Breast epithelium (tissue), 3 donors: ENCODE data around the gene ZMYND8.

Experiments used
- POLR2A ChIP-seq: fragments of 450-650 bp; IDR thresholded peaks from one replicate; pipeline ENCODE4 v1.6.1; 2016; ENCODE audit warnings: antibody characterized with exemption, mild to moderate bottlenecking, moderate library complexity
- POLR2AphosphoS5 ChIP-seq, 3 donors: sonication (generic); formaldehyde crosslinking; IDR thresholded peaks; one replicate each; pipeline ENCODE4 v1.6.1; 2017; ENCODE audit warnings: antibody characterized with exemption in 3 of 3
- TF ChIP-seq, protein P1 (sequence below), 3 donors: fragments of 450-650 bp; IDR thresholded peaks; one replicate each; pipeline ENCODE4 v1.5.1; 2016 to 2017; ENCODE audit warnings: antibody characterized with exemption in 3 of 3, mild to moderate bottlenecking in 3 of 3, moderate library complexity in 3 of 3

DNA sequence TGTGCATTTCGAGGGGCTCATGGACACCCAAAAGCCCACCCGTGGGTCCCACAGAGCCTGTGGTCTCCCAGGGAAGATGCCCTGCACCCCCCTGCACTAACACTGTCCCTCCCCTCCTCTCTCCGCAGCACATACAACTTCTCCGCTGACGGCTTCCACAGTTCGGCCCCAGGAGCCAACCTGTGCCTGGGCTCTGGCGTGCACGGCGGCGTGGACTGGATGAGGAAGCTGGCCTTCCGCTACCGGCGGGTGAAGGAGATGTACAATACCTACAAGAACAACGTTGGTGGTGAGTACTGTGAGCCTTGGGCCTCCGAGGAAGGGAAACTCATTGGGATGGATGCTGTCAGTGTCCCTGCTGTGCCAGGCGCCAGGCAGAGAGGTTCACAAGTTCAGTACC, 183.9 kb downstream of the ZMYND8 start:
- TF ChIP-seq, protein P1, sequence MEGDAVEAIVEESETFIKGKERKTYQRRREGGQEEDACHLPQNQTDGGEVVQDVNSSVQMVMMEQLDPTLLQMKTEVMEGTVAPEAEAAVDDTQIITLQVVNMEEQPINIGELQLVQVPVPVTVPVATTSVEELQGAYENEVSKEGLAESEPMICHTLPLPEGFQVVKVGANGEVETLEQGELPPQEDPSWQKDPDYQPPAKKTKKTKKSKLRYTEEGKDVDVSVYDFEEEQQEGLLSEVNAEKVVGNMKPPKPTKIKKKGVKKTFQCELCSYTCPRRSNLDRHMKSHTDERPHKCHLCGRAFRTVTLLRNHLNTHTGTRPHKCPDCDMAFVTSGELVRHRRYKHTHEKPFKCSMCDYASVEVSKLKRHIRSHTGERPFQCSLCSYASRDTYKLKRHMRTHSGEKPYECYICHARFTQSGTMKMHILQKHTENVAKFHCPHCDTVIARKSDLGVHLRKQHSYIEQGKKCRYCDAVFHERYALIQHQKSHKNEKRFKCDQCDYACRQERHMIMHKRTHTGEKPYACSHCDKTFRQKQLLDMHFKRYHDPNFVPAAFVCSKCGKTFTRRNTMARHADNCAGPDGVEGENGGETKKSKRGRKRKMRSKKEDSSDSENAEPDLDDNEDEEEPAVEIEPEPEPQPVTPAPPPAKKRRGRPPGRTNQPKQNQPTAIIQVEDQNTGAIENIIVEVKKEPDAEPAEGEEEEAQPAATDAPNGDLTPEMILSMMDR (IDR thresholded peaks at IDR 0.05), result no peak
- TF ChIP-seq POLR2A, result no peak
- TF ChIP-seq POLR2AphosphoS5 (IDR thresholded peaks at IDR 0.05), result no peak
